SK-N-SH (cell line): ENCODE results near the gene USO1. TPM values are rescaled to one million over a fixed set of nuclear protein-coding genes. Genes with fewer than 3 reads are reported as not detected.

ENCODE experiments used
- CTCF ChIA-PET: fragments of 300-600, 350-600 bp; formaldehyde crosslinking; extraction: SDS; loops from one replicate; lab custom pipeline; 2021; lab: Yijun Ruan, JAX
- POLR2A ChIA-PET: fragments of 350-600 bp; sonication (Branson Sonifier 250); formaldehyde crosslinking; extraction: SDS; loops from one replicate; lab custom pipeline; 2020; ENCODE audit warnings: antibody characterized with exemption, inconsistent platforms; lab: Yijun Ruan, JAX
- DNase-seq: peaks from one replicate; pipeline ENCODE4 v3.0.0; 2012
- H2AFZ ChIP-seq: fragments of 200-600 bp; sonication (generic); 2 replicates; pipeline ENCODE4 v1.8.1; 2016; ENCODE audit warnings: antibody characterized with exemption, mild to moderate bottlenecking, low read depth
- H3F3A ChIP-seq: fragments of 200-600 bp; sonication (generic); replicated peaks from 2 replicates; pipeline ENCODE3; 2016; ENCODE audit warnings: antibody characterized with exemption, mild to moderate bottlenecking; ENCODE audit not compliant: insufficient read depth
- H3K27ac ChIP-seq, 2 experiments: fragments of 200-500 bp in 1 of 2; fragments of 200-600 bp in 1 of 2; sonication (Bioruptor generic) in 1 of 2; sonication (generic), shearing (Covaris generic) in 1 of 2; 2 replicates each; pipeline versions ENCODE4 v1.5.1 to v1.6.1; 2014 to 2016; ENCODE audit warnings: low read depth in 2 of 2, inconsistent platforms in 1 of 2, low read length in 1 of 2, mild to moderate bottlenecking in 1 of 2, mixed read lengths in 1 of 2
- H3K27me3 ChIP-seq: fragments of 200-600 bp; sonication (generic), shearing (Covaris generic); 2 replicates; pipeline ENCODE4 v1.6.1; 2016; ENCODE audit warnings: mixed run types; ENCODE audit not compliant: insufficient read depth
- H3K36me3 ChIP-seq, 2 experiments: fragments of 200-500 bp in 1 of 2; fragments of 200-600 bp in 1 of 2; sonication (Bioruptor generic) in 1 of 2; sonication (generic) in 1 of 2; replicated peaks in 1 of 2; 2 replicates each; pipeline versions ENCODE3 to v1.5.1; 2014 to 2016; ENCODE audit warnings: low read length in 1 of 2, mild to moderate bottlenecking in 1 of 2; ENCODE audit not compliant: insufficient read depth in 2 of 2, control insufficient read depth in 1 of 2
- H3K4me1 ChIP-seq, 2 experiments: fragments of 200-500 bp in 1 of 2; fragments of 200-600 bp in 1 of 2; sonication (Bioruptor generic) in 1 of 2; sonication (generic), shearing (Covaris generic) in 1 of 2; 2 replicates each; pipeline versions ENCODE4 v1.5.1 to v1.6.1; 2014 to 2016; ENCODE audit warnings: low read depth in 1 of 2, low read length in 1 of 2, mixed run types in 1 of 2; ENCODE audit not compliant: insufficient read depth in 2 of 2, control insufficient read depth in 1 of 2
- H3K4me2 ChIP-seq: fragments of 200-600 bp; sonication (generic), shearing (Covaris generic); 2 replicates; pipeline ENCODE4 v1.6.1; 2017; ENCODE audit warnings: mixed run types
- H3K4me3 ChIP-seq, 2 experiments: fragments of 200-500 bp in 1 of 2; fragments of 200-600 bp in 1 of 2; sonication (Bioruptor generic) in 1 of 2; sonication (generic), shearing (Covaris generic) in 1 of 2; 2 replicates each; pipeline versions ENCODE4 v1.5.1 to v1.8.1; 2014 to 2016; ENCODE audit warnings: low read depth in 2 of 2, inconsistent platforms in 1 of 2, low read length in 1 of 2, mild to moderate bottlenecking in 1 of 2, mixed read lengths in 1 of 2, moderate library complexity in 1 of 2
- H3K79me2 ChIP-seq: fragments of 200-600 bp; sonication (generic); 2 replicates; pipeline ENCODE4 v1.8.1; 2017; ENCODE audit warnings: mild to moderate bottlenecking; ENCODE audit not compliant: insufficient read depth
- H3K9ac ChIP-seq: fragments of 200-600 bp; sonication (generic); 2 replicates; pipeline ENCODE4 v1.6.1; 2017; ENCODE audit warnings: mixed run types
- H3K9me2 ChIP-seq: fragments of 200-600 bp; sonication (generic); 2 replicates; pipeline ENCODE4 v1.6.1; 2017; ENCODE audit warnings: mixed run types
- H3K9me3 ChIP-seq: fragments of 200-600 bp; sonication (generic); 2 replicates; pipeline ENCODE4 v1.6.1; 2017; ENCODE audit warnings: mixed run types, mild to moderate bottlenecking, moderate library complexity
- H4K20me1 ChIP-seq: fragments of 200-600 bp; sonication (generic); 2 replicates; pipeline ENCODE4 v1.6.1; 2017; ENCODE audit warnings: mild to moderate bottlenecking, mixed run types; ENCODE audit not compliant: insufficient read depth
- ELF1 ChIP-seq: IDR thresholded peaks from 2 replicates; pipeline ENCODE4 v1.4.0; 2012
- EZH2phosphoT487 ChIP-seq: fragments of 200-600 bp; sonication (generic); IDR thresholded peaks from 2 replicates; pipeline ENCODE4 v1.6.1; 2017; ENCODE audit warnings: low read depth, mixed run types, mild to moderate bottlenecking, antibody characterized with exemption, moderate library complexity, borderline replicate concordance
- FOSL2 ChIP-seq: IDR thresholded peaks from 2 replicates; pipeline ENCODE4 v1.4.0; 2012; ENCODE audit warnings: low read depth, mild to moderate bottlenecking, moderate library complexity, borderline replicate concordance
- FOXJ3 ChIP-seq: sonication (generic); formaldehyde crosslinking; IDR thresholded peaks from 2 replicates; pipeline ENCODE4 v1.5.1; 2020; ENCODE audit warnings: mild to moderate bottlenecking, missing genetic modification reagents
- FOXM1 ChIP-seq: IDR thresholded peaks from 2 replicates; pipeline ENCODE4 v1.4.0; 2012; ENCODE audit warnings: low read depth, mild to moderate bottlenecking
- GABPA ChIP-seq: IDR thresholded peaks from 2 replicates; pipeline ENCODE4 v1.4.0; 2012; ENCODE audit warnings: low read depth, mild to moderate bottlenecking
- JUND ChIP-seq: IDR thresholded peaks from 2 replicates; pipeline ENCODE4 v1.4.0; 2012
- MEF2A ChIP-seq: IDR thresholded peaks from 2 replicates; pipeline ENCODE4 v1.4.0; 2012; ENCODE audit warnings: low read depth, borderline replicate concordance
- MXI1 ChIP-seq: IDR thresholded peaks from 2 replicates; pipeline ENCODE4 v1.6.1; 2012; ENCODE audit warnings: mild to moderate bottlenecking, low read depth, low read length, improper control_type of control experiment
- RCOR1 ChIP-seq: fragments of 150-350 bp; IDR thresholded peaks from 2 replicates; pipeline ENCODE4 v1.6.1; 2017; ENCODE audit warnings: antibody characterized with exemption, low read length
- RXRA ChIP-seq: IDR thresholded peaks from 2 replicates; pipeline ENCODE4 v1.4.0; 2012; ENCODE audit warnings: low read depth, mild to moderate bottlenecking, borderline replicate concordance
- SMC3 ChIP-seq: IDR thresholded peaks from 2 replicates; pipeline ENCODE4 v1.6.1; 2012; ENCODE audit warnings: low read depth, low read length, improper control_type of control experiment
- TCF12 ChIP-seq: IDR thresholded peaks from 2 replicates; pipeline ENCODE4 v1.4.0; 2012
- TEAD4 ChIP-seq: IDR thresholded peaks from 2 replicates; pipeline ENCODE4 v1.4.0; 2012; ENCODE audit warnings: mild to moderate bottlenecking, borderline replicate concordance; ENCODE audit not compliant: insufficient read depth
- WGBS: methylation state at CpG from one replicate; pipeline ENCODE4 v1.1.6; 2017; ENCODE audit warnings: low lambda C conversion rate; 5-methylcytosine and 5-hydroxymethylcytosine counted together
- polyA plus RNA-seq, 3 experiments: library from polyadenylated mRNA; depleted of rRNA; stranded (reverse); fragments of >200 nt; gene quantifications; 2 replicates each; pipeline ENCODE4 v1.2.3, GENCODE V29; 2012
- TF ChIP-seq, protein P1 (sequence below): IDR thresholded peaks from 2 replicates; pipeline ENCODE4 v1.4.0; 2012; ENCODE audit warnings: low read depth, borderline replicate concordance
- TF ChIP-seq, protein P2 (sequence below): fragments of 150-350 bp; IDR thresholded peaks from 2 replicates; pipeline ENCODE4 v1.6.1; 2016; ENCODE audit warnings: mild to moderate bottlenecking, low read depth, low read length
- TF ChIP-seq, protein P3 (sequence below): fragments of 200-600 bp; sonication (generic); IDR thresholded peaks from 2 replicates; pipeline ENCODE4 v1.6.1; 2017; ENCODE audit warnings: antibody characterized with exemption, mild to moderate bottlenecking, moderate library complexity

USO1 gene
- polyA plus RNA-seq, 1 of the 3 experiments (the other 2 are of a cell fraction), result 25.6 TPM

DNA sequence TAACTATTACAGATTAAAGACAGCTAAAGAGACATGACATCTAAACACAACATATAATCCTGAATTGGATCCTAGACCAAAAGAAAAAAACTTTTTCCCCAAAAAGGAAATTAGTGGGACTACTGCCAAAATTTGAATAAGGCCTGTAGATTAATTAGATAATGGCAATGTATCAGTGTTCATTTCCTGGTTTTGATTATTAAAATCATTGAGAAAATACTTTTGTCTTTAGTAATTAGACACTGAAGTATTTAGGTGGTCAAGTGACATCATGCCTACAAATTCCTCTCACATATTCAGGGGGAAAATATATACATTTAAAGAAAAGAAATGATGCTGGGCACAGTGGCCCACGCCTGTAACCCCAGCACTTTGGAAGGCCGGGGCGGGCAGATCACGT is 10.4 kb upstream of the USO1 start:
- Histone ChIP-seq H3F3A (peaks cover 23% of the 10 kb centered on the region), H3K27ac (peak overlapping the region in 1 of 2 experiments; percentile 81; a peak in 2 of 4 replicates), H3K9me3 (no peaks in the 10 kb centered on the region), H3K79me2 (no peaks in the 10 kb centered on the region), H4K20me1 (no peaks in the 10 kb centered on the region), H3K4me1 (peaks cover 16 to 23% of the 10 kb centered on the region in 2 experiments), H3K9me2 (no peaks in the 10 kb centered on the region), H3K27me3 (no peaks in the 10 kb centered on the region), H2AFZ (peak overlapping the region; percentile 75; the same call in 1 of the 2 replicates), H3K4me2 (peak overlapping the region; percentile 80), H3K9ac (no peak overlapping the region), H3K36me3 (no peaks in the 10 kb centered on the region), H3K4me3 (no peak overlapping the region)
- DNase-seq, result no peak
- ChIA-PET CTCF (interaction anchor here (1.4 kb wide), 1 partner anchor 12 kb away, joined by 3 read pairs; no protein-coding TSS in a partner anchor), POLR2A (no interaction called here)
- WGBS, result 81% methylated on average over 4 of the region's 4 CpGs
- TF ChIP-seq, protein P1, sequence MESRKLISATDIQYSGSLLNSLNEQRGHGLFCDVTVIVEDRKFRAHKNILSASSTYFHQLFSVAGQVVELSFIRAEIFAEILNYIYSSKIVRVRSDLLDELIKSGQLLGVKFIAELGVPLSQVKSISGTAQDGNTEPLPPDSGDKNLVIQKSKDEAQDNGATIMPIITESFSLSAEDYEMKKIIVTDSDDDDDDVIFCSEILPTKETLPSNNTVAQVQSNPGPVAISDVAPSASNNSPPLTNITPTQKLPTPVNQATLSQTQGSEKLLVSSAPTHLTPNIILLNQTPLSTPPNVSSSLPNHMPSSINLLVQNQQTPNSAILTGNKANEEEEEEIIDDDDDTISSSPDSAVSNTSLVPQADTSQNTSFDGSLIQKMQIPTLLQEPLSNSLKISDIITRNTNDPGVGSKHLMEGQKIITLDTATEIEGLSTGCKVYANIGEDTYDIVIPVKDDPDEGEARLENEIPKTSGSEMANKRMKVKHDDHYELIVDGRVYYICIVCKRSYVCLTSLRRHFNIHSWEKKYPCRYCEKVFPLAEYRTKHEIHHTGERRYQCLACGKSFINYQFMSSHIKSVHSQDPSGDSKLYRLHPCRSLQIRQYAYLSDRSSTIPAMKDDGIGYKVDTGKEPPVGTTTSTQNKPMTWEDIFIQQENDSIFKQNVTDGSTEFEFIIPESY, result no peak
- no peak for TF ChIP-seq RXRA
- no peak for TF ChIP-seq JUND
- TF ChIP-seq, protein P2, sequence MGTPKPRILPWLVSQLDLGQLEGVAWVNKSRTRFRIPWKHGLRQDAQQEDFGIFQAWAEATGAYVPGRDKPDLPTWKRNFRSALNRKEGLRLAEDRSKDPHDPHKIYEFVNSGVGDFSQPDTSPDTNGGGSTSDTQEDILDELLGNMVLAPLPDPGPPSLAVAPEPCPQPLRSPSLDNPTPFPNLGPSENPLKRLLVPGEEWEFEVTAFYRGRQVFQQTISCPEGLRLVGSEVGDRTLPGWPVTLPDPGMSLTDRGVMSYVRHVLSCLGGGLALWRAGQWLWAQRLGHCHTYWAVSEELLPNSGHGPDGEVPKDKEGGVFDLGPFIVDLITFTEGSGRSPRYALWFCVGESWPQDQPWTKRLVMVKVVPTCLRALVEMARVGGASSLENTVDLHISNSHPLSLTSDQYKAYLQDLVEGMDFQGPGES, result no peak
- no peak for TF ChIP-seq ELF1
- TF ChIP-seq TCF12, result peak; percentile 18; the same call in 1 of the 2 replicates
- no peak for TF ChIP-seq FOSL2

DNA sequence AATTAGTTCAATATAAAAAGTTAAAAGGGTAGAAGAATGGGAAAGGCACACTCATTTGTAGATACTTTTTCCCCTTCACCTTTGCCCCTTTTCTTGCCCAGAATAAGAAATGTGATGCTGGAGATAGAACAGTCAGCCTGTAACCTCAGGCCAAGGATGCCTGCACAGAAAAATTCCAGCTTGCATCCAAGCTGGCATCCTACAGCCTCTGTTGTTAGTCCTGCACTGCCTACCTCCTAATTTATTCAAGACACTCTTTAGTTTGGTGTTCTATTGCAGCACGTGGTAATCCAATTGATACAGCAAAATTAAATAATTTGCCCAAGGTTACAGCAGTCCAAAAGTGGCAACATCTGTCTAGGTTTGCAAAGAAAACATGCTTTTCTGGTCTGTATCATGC is 9.7 kb upstream of the USO1 start:
- H2AFZ ChIP-seq, result peak overlapping the region; percentile 75; the same call in 1 of the 2 replicates
- peak overlapping the region in 1 of 2 experiments; percentile 30; a peak in 1 of 4 replicates for H3K4me3 ChIP-seq
- no peaks in the 10 kb centered on the region for H3K9me2 ChIP-seq
- peak overlapping the region; percentile 36; the same call in 1 of the 2 replicates for H3K9ac ChIP-seq
- H3F3A ChIP-seq, result peaks cover 23% of the 10 kb centered on the region
- H3K27ac ChIP-seq, result peak overlapping the region; percentile 70 to 81
- 17% methylated on average over 1 of the region's 1 CpG for WGBS
- DNase-seq, result peak; percentile 26
- no peaks in the 10 kb centered on the region for H3K27me3 ChIP-seq
- H3K4me2 ChIP-seq, result peak overlapping the region; percentile 80
- TF ChIP-seq SMC3, result no peak
- no peak for TF ChIP-seq FOXM1
- peak; percentile 44; the same call in 1 of the 2 replicates for TF ChIP-seq MXI1
- no peak for TF ChIP-seq EZH2phosphoT487
- TF ChIP-seq, protein P3, sequence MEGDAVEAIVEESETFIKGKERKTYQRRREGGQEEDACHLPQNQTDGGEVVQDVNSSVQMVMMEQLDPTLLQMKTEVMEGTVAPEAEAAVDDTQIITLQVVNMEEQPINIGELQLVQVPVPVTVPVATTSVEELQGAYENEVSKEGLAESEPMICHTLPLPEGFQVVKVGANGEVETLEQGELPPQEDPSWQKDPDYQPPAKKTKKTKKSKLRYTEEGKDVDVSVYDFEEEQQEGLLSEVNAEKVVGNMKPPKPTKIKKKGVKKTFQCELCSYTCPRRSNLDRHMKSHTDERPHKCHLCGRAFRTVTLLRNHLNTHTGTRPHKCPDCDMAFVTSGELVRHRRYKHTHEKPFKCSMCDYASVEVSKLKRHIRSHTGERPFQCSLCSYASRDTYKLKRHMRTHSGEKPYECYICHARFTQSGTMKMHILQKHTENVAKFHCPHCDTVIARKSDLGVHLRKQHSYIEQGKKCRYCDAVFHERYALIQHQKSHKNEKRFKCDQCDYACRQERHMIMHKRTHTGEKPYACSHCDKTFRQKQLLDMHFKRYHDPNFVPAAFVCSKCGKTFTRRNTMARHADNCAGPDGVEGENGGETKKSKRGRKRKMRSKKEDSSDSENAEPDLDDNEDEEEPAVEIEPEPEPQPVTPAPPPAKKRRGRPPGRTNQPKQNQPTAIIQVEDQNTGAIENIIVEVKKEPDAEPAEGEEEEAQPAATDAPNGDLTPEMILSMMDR, result no peak
- TF ChIP-seq MEF2A, result no peak
- no peak for TF ChIP-seq GABPA
- TF ChIP-seq TEAD4, result no peak
- TF ChIP-seq FOXJ3 (CRISPR knock-in tag), result no peak
- TF ChIP-seq, protein P2, result no peak
- TF ChIP-seq RCOR1, result peak; percentile 77; the same call in 1 of the 2 replicates
- H3K9me3 ChIP-seq, result no peaks in the 10 kb centered on the region
- H3K4me1 ChIP-seq, result peaks cover 16 to 23% of the 10 kb centered on the region in 2 experiments
- CTCF ChIA-PET, result interaction anchor here (0.7 to 1.4 kb wide), 4 partner anchors 9 to 89 kb away, joined by 3 to 12 read pairs (median 3); partner anchors contain the start of gene USO1
- POLR2A ChIA-PET, result no interaction called here
- no peaks in the 10 kb centered on the region for H4K20me1 ChIP-seq
- no peaks in the 10 kb centered on the region for H3K79me2 ChIP-seq
- no peaks in the 10 kb centered on the region for H3K36me3 ChIP-seq
